ENCODE results near the gene COG8. TPM values are rescaled to one million over a fixed set of nuclear protein-coding genes. Genes with fewer than 3 reads are reported as not detected.

Gene COG8
- total and polyA plus RNA-seq, 11 donors, result 13.3 to 43.0 (median 22.8) TPM

GRCh38 chr16:69314534-69314933 lies 24.8 kb downstream of the COG8 start:
- WGBS, 4 donors, result 50 to 76% (median 74%) methylated on average over 11 of the region's 11 CpGs
- Histone ChIP-seq H3K9me3 (no peaks in the 10 kb centered on the region), H3K36me3 (peaks cover 0 to 64% (median 55%) of the 10 kb centered on the region in 9 donors), H3K4me3 (no peak overlapping the region), H3K27me3 (no peaks in the 10 kb centered on the region), H3K27ac (no peak overlapping the region), H3K4me1 (peaks cover 0 to 41% (median 23%) of the 10 kb centered on the region in 12 donors)
- TF ChIP-seq POLR2A (IDR thresholded peaks at IDR 0.05), result no peak
- TF ChIP-seq, protein P1, sequence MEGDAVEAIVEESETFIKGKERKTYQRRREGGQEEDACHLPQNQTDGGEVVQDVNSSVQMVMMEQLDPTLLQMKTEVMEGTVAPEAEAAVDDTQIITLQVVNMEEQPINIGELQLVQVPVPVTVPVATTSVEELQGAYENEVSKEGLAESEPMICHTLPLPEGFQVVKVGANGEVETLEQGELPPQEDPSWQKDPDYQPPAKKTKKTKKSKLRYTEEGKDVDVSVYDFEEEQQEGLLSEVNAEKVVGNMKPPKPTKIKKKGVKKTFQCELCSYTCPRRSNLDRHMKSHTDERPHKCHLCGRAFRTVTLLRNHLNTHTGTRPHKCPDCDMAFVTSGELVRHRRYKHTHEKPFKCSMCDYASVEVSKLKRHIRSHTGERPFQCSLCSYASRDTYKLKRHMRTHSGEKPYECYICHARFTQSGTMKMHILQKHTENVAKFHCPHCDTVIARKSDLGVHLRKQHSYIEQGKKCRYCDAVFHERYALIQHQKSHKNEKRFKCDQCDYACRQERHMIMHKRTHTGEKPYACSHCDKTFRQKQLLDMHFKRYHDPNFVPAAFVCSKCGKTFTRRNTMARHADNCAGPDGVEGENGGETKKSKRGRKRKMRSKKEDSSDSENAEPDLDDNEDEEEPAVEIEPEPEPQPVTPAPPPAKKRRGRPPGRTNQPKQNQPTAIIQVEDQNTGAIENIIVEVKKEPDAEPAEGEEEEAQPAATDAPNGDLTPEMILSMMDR (IDR thresholded peaks at IDR 0.05), result no peak
- intact Hi-C loops (cut with DNase I), result no loop called here
- no peak for ATAC-seq
- DNase-seq, result no peak

DNA sequence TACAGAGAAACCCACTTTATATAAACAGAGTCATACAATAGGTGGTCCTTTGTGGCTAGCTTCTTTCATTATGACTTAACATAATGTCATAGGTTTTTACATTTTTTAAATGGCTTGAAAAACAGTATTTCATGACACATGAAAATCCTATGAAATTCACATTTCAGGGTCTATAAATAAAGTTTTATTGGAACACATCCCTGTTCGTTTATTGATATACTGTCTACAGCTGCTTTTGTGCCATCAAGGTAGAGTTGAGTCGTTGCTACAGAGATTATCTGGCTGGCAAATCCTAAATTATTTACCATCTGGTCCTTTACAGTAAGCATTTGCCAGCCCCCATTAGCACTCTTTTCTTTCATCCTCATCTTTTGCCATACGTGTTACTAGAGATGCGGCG lies 25.9 kb downstream of the COG8 start:
- intact Hi-C loops (cut with DNase I), result no loop called here
- 93 to 96% (median 95%) methylated on average over 5 of the region's 5 CpGs for WGBS, 4 donors
- Histone ChIP-seq H3K9me3 (no peaks in the 10 kb centered on the region), H3K36me3 (peaks cover 0 to 54% (median 45%) of the 10 kb centered on the region in 9 donors), H3K27me3 (no peaks in the 10 kb centered on the region), H3K27ac (no peak overlapping the region), H3K4me1 (peaks cover 0 to 41% (median 23%) of the 10 kb centered on the region in 12 donors), H3K4me3 (no peak overlapping the region)
- TF ChIP-seq, protein P1 (IDR thresholded peaks at IDR 0.05), result no peak
- TF ChIP-seq POLR2A (IDR thresholded peaks at IDR 0.05), result no peak
- no peak for ATAC-seq
- DNase-seq, result no peak

GRCh38 chr16:69311533-69312387 lies 27.6 kb downstream of the COG8 start:
- intact Hi-C loops (cut with DNase I), result loop anchor here in 1 of 10 donors (2.0 kb wide), 1 partner anchor 27 kb away; the partner anchor contains the start of genes COG8 and NIP7
- 2 to 3% (median 2%) methylated on average over 39 to 59 of the region's 59 CpGs for WGBS, 4 donors
- H3K9me3 ChIP-seq, result no peaks in the 10 kb centered on the region
- H3K27me3 ChIP-seq, result no peaks in the 10 kb centered on the region
- ATAC-seq, result peak in 3 of 4 donors; percentile 15 to 59 (median 57)
- peak in 1 of 2 donors; percentile 4 for TF ChIP-seq POLR2A (IDR thresholded peaks at IDR 0.05)
- TF ChIP-seq, protein P1 (IDR thresholded peaks at IDR 0.05), result no peak
- peak overlapping the region; percentile 84 to 95 (median 91) for H3K27ac ChIP-seq
- DNase-seq, result peak in 3 of 5 donors; percentile 34 to 80 (median 46)
- peaks cover 0 to 41% (median 23%) of the 10 kb centered on the region in 12 donors for H3K4me1 ChIP-seq
- peaks cover 0 to 37% (median 29%) of the 10 kb centered on the region in 9 donors for H3K36me3 ChIP-seq
- peak overlapping the region; percentile 75 to 100 (median 96) for H3K4me3 ChIP-seq
